NCI-H2196 treated with DMSO at 0.1 percent for 48 hours (cell line): ENCODE results near the gene IGFL2.
"Not testable (repeated sequence)": the region's sequence is repeated elsewhere in the genome, so short reads cannot be mapped to it uniquely, and the experiment has no call there.

Experiments used
- DNase-seq: peaks from one replicate; lab custom pipeline; 2025; ENCODE audit not compliant: unreplicated experiment; lab: John Stamatoyannopoulos, UW

Gene IGFL2

DNA sequence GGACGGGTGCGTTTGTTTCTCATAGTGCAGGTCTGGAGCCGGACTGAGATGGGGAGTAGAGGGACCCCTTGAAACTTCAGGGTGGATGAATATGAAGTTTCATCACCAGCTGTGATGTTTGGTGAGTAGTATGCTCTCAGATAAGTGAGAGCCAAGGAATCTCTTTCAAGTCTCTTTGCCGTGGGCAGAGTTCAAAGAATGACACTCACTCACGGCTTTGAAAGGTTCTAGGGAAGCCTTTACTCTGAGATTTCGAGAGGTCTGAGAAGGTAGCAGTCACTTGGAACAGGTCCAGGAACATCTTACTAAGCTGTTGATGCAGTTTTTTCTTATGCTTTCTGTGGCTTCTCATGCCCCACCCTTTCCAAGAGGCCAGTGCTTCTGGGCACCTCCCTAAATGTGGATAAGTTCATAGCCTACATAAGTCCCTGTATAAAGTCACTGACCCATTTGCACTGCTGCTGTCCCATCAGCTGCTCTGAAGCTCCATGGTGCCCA is at the start of gene IGFL2:
IGFL2 (plus strand) TSS at position 448 of the 498 bp plus-strand sequence; CDS start at position 489, 41 bp downstream.
- DNase-seq: no peak

DNA sequence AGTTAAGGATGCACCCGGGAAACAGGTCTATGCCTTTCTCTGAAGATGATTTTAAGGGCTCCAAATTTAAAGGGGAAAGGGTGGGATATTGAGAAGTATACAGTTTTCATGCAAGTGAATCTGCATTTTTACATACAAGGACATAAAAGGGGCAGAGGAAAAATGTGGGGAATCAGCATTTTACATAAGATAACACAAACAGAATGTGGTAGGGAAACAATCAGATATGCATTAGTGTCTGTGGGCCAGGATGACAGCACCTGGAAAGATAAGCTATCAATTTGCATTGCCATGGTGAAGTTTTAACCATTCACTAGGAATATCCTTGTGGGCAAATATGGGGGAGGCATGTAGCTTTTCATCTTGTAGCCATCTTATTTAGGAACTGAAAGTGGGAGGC is 47.7 kb upstream of the IGFL2 start:
- no peak for DNase-seq

DNA sequence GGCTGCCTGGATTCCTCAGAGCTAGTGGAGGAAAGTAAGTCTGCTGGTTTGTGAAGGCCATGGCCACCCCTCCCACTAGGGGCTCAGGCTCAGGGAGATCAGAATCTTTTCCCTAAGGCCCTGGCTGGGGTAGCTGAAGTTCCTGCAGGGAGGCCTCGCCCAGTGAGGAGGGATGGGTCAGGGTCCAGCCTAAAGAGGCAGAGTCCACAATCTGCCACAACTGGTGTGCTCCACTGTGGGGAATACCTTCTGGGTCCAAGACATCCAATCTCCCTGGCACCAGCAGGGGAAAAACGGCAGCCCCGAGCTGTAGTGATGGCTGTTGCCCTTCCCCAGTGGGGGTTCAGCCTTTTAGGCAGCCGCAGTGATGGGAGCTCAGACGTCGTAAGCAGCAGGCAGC is 46.7 kb upstream of the IGFL2 start:
- no peak for DNase-seq

DNA sequence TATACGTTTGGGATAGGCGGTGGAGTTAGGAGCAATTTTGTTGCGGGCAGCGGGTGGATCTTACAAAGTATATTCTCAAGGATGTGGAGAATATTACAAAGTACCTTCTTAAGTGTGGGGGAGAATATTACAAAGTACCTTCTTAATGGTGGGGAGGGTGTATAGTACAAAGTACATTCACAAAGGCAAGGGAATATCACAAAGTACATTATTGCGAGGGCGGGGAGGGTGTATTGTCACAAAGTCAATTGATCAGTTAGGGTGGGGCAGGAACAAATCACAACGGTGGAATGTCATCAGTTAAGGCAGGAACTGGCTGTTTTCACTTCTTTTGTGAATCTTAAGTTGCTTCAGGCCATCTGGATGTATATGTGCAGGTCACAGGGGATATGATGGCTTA is 45.7 kb upstream of the IGFL2 start:
- not testable (repeated sequence) for DNase-seq

DNA sequence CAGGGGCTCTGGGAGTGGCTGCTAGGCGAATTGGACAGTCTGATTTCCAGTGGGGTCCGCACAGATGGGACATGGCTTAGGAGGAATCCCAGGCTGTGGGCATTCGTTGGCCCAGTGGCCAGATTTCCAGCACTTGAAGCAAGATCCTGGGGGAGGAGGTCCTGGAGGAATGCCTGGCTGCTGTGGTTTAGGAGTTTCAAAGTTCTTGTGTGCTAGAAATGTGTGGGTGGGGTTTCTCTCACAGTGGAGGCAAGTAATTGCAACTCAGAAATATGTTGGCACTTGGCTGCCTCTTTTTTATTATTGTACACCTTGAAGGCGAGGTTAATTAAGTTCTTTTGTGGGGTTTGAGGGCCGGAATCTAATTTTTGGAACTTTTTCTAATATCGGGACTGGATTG is 40.7 kb upstream of the IGFL2 start:
- DNase-seq: no peak

DNA sequence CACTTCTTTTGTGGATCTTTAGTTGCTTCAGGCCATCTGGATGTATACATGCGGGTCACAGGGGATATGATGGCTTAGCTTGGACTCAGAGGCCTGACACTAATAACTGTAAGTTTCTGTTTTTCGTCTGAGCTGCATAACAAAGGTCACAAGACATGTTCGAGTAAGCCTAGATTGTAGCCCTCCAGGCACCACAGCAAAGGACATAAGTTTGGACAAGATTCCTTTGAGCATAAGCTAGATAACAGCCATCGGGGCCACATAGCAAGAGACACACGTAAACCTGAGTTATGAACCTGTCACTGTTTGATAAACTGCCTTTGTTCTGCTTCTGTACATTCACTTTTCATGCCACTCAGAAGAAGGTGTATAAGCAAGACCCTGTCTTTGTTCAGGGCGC is 38.2 kb upstream of the IGFL2 start:
- no peak for DNase-seq

DNA sequence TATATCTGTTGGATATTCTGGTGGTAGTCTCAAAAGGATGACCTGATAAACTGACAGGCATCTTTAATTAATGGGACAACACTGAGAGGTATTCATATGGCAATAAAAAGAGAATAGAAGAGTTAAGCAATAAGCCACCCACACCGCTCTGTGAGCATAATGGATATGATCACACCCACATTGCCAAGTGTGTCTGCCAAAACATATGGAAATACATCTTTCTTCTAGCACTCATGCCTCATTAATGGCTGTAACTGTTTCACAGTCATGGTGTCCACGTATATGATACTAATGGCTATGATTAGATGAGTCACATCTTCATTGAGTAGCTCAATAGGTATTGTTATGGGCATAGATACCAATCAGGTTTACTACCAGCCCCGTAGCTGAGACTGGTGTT is 36.7 kb upstream of the IGFL2 start:
- DNase-seq: no peak

DNA sequence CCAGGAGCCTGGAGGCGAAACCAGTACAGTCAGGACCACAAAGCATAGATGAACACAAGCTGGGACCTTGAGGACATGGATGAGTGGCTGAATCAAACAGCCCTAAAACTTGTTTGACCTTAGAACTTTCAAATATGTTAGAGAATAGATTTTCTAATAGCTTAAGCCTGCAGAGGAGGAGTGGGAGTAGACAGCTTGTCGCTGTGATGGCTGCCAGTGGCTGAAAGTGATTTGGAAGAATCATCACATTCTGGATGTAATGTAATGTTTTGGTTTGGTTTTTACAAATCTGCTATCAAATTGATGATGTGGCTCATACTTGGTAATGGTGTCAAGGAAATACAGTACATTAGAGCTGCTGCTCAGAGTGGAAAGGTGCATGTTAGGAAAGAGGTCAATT is 35.5 kb upstream of the IGFL2 start:
- no peak for DNase-seq

DNA sequence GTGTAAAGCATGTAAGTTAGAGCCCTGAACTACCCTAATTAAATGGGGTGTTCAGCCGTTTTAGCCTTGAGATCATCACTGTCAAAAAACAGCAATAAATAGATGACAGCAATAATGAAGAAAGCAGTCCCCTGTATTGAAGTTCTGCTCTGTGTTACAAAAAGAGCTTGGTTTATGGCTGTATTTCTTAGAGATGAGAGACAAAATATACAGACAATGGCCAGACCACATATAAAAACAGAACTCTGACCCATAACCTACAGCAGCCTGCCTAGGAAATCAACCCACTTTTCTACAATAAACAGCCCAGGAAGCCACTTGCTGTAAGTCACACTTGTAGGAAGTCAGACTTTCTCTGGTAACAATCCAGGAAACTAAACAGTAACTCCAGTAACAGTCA is 34.3 kb upstream of the IGFL2 start:
- no peak for DNase-seq

DNA sequence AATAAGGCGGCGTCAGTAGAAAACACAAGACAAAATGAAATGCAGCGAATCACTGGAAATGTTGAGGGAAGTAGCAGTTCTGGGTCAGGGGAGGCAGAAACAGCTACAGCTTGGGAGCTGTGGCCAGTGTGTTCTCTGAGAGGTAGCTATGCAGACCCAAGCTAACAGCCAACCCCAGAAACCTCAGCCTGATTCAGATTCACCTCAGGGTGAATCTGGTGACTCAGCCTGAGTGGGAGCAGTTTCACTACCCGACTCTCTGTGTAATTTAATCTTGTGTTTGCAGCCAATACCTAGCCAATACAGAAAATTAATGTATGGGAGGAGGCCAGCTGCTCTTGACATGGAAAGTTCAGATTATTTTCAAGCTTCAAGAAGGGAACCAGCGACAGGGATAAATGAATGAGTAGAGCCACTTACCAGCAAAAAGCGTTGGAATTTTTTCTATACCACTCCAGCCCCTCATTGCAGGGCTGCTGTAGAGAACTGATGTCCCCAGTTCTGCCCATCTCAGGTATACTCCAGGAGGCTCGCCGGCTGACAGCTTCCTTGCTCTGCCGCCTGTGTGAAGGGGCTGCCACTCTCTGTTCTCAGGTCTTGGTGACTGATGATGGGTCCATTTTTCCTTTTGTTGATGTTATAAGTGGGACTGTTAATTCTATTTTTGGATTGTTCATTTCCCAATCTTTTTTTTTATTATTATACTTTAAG is 32.5 kb upstream of the IGFL2 start:
- DNase-seq: peak; percentile 13

DNA sequence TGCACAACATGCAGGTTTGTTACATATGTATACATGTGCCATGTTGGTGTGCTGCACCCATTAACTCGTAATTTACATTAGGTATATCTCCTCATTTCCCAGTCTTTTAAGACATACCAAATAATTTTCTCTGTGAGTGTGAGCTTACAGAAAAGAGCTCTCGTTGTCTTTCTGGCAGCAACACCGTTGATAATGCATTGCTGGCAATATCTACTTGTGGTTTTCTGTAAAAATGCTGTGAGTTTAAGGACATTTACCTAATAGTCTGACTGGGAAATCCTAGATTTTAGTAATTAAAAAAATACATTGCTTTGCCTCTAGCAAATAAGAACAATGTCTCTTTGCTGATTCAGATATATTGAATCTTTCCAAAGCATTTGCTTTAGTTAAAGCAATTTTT is 31.9 kb upstream of the IGFL2 start:
- no peak for DNase-seq

DNA sequence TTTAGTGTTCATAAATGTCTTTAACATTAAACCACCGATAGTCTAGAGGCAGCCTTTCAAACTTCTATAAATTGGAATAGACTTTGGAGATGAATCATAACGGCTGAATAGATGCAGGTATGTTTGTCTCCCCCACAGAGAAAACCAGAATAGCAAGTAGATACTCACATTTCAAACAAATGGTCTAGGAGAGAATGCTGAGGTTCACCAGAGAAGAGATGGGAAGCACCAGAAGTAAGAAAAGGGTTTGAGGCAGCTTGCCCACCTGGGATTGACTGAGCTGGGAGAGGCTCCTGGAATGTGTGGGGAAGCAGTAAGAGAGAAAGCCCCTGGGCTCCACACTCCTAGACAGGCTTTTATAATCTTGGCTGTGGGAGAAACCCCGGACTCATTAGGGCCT is 29.9 kb upstream of the IGFL2 start:
- DNase-seq: no peak

DNA sequence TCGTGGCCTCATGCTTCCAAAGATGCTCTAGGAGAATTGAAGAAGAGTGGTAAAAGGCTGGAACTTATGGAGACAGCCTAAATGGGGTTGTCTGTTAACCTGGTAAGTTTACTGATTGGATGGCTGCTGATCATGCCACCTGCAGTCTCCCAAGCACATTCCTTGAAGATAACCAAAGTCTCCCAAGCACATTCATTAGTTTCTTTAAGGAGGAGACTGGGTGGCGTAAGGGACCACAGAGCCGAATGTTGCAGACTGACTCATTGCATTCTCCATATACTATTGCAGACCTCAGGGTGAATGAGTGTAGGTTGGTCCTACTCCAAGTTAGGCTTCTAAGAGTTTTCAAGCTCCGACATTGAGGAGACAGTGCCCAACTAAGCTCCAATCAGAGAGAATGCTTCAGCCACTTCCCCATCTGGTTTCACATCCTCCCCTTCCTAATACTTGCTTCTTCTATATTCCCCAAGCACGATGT is 23.4 kb upstream of the IGFL2 start, which contains the start of gene IGFL3:
IGFL3 (minus strand) TSS at position 51 of the 478 bp plus-strand sequence; CDS start at position 12, 39 bp downstream.
- DNase-seq: no peak

DNA sequence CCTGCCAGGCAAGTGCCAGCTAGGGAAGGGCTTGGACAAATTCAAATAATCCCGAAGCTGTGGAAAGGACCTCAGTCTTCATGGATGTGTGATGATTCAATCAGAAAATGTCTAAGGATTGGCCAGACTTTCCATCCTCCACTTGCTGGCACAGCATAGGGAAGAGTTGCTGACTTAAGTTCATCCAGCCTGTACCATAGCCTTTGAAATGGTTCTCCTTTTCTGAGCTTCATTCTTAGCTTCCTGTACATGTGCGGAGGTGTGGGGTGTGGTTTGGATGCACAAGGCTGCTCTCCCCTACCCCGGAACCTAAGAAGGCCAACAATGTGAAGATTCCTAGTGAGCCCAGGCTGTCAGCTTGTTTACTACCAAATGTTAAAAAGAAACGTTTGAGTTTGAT is 22.6 kb upstream of the IGFL2 start:
- no peak for DNase-seq

DNA sequence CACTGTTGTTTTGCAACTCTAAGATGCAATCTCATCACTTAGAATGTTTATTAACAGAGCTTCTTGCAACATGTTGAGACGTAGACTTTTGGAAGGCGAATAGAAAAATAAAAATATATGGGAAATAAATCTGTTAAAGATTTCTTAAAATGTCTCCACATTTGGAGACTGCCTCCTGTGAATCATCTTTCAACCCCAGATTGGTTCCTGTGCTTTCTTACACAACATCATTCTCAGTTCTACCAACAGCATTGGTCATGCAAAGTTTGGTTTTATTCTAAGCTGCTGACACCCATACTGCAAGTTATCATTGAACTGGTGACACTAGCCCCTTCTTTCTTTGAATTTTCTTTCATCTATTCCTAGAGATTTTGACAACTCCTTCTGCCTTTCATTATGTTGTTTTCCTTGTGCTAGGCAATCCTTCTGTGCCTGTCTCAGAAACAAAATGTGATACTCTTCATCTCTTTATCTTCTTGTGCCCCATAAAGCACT is 21.9 kb upstream of the IGFL2 start:
- DNase-seq: no peak

DNA sequence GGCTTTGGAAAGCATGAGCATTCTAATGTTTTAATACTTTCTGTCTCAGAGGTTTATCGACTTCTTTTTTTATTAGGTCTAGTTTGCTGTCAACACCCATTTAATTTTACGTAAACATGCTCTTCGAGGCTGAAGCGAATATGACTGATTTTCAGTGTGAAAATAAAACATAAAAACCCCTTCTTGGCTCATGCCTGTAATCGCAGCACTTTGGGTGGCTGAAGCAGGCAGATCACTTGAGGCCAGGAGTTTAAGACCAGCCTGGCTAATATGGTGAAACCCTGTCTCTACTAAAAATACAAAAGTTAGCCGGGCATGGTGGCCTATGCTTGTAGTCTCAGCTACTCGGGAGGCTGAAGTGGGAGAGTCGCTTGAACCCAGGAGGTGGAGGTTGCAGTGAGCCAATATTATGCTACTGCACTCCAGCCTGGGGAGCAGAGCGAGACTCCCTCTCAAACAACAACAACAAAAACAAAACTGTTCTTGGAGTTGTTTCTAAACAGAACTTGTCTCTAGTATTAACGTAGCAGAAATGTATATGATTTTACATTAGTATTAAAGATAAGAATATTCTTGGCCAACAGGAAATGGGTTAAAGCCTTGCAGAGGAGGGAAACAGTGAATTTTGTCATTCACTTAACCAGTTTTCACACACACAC is 16.4 kb upstream of the IGFL2 start:
- no peak for DNase-seq

DNA sequence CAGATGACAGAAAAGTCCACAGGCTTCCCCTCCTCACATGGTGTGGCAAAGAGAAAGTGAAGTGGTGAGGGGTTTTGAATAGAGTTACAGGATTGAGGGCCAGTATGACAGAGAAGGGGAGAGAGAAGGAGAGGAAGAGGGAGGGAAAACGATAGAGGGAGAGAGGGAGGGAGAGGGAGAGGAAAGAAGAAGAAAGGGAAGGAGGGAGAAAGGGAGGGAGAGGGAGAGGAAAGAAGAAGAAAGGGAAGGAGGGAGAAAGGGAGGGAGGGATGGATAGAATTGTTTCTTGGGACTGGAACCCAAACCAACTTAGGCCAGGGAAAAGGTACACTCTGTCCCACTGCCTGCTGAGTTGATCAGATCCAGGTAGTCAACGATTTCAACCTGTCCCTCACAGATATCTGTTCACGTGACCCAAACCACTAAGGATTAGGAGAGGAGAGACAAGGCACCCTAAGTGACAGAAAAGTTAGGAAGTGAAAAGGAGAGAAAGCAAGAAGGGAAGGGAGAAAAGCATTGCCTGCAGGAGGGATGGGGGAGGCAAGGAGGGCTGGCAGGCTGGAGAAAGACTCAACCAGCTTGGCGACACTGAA is 15.4 kb upstream of the IGFL2 start:
- no peak for DNase-seq

DNA sequence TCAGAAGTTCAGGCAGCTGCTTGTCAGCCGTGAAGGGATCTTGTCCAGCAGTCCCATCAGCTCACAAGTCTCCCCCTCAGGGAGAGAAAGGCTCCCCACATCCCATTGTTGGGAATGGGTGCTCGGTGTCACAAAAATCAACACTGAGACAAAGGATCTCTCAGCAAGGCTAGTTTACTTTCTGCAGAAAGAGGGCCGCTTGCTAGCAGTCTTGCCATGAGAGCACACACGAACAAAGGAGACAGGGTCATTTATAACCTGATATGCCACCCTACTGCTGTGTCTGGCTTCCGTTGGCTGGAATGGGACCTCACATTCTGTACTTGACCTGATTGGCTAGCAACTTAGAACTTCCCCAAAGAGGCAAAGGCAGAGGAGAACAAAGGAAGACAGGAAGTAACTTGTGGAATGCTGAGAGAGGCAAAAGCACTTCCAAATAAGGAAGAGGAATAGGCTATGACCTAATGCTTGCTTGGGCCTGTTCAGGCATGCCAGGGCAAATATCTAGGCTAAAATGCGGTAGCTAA is 14.9 kb upstream of the IGFL2 start:
- peak; percentile 95 for DNase-seq

DNA sequence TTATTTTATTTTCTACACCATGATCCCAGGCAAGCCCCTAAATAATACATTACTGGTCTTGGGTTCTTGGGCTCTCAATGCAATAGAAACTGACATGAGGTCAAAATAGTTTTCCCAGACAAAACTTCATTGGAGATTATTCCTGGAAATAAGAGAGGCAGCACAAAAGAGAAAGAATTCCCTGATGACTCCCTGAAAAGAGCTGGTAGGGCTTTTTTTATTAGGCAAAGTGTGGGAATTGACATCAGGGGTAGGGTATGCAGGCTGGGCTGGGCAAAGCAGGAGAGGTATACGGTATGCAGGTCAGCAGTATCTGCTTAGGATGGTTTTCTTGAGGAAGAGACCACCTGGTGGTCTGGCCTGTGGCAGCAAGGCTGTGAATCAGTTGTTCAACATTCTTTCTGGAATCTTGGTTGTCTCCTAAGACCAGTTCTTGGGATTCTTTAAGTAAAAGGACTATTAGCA is 14.2 kb upstream of the IGFL2 start:
- no peak for DNase-seq

DNA sequence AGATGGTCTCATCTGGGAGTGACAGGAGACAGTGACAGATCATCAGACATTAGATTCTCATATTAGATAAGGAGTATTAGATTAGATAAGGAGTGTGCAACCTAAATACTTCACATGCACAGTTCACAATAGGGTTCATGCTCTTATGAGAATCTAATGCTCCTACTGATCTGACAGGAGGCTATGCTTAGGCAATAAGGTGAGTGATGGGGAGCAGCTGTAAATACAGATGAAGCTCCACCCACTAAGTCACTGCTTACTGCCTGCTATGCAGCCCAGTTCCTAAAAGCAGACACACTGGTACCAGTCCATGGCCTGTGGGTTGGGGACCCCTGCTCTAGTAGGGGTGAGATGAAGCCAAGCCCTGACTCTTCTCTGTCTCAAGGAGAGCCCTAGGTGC is 13.5 kb upstream of the IGFL2 start:
- DNase-seq: no peak

DNA sequence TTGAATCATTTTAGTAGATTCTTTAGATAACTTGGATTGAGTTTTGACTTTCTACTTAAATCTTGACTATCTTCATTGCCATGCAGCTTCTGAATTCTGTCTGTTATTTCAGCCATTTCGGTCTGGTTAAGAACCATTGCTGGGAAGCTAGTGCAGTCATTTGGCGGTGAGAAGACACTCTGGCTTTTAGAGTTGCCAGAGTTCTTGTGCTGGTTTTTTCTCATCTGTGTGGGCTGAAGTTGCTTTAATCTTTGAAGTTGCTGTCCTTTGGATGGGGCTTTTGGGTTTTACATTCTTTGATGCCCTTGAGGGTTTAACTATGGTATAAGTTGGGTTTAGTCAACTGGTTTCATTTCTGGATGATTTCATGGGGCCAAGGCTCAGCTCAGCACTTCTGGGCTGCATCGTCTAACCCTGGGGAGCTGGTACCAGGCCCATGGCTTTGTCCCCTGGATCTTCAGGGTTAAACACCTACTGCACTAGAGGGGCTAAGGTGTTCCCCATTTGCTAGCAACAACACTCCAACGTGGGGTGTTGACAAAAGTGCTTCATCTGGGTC is 10.0 kb upstream of the IGFL2 start:
- DNase-seq: no peak
